ENCODE data around the gene GPC3.

DNA sequence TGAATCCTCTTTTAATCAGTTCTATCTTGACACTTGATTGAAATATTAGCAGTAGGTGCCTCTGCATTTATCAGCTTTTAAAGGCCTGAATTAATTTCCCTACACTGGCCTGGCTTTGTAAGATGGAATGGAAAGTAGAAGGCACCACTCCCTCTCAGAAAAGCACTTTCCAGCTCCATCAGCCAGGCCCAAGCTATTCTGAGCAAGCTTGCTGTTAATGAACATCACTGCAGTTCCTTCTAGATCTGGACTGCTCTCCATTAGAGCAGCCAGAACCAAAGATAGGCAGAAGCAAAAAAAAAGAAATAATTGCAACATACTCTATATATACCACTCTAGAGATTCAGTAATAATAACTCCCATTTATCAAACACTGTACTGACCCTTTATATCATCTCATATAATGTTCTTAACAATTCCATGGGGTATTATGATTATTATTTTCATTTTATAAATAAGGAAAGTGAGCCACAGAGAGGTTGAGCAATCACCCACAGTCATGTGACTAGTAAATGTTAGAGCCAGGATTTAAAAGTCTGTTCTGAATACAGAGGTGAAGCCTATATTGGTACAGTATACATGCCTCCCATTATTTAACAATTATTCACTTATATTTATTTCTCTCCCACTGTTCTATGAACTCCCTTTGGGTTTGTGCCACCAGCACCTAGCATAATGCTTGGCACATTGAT lies 39.4 kb upstream of the GPC3 start:
- TF ChIP-seq POLR2A (IDR thresholded peaks at IDR 0.05), result no peak
- TF ChIP-seq, protein P1, sequence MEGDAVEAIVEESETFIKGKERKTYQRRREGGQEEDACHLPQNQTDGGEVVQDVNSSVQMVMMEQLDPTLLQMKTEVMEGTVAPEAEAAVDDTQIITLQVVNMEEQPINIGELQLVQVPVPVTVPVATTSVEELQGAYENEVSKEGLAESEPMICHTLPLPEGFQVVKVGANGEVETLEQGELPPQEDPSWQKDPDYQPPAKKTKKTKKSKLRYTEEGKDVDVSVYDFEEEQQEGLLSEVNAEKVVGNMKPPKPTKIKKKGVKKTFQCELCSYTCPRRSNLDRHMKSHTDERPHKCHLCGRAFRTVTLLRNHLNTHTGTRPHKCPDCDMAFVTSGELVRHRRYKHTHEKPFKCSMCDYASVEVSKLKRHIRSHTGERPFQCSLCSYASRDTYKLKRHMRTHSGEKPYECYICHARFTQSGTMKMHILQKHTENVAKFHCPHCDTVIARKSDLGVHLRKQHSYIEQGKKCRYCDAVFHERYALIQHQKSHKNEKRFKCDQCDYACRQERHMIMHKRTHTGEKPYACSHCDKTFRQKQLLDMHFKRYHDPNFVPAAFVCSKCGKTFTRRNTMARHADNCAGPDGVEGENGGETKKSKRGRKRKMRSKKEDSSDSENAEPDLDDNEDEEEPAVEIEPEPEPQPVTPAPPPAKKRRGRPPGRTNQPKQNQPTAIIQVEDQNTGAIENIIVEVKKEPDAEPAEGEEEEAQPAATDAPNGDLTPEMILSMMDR (IDR thresholded peaks at IDR 0.05), result no peak

All from thyroid gland (tissue), 4 donors.